Ovary (tissue), 9 donors: ENCODE measurements around the gene OPA1. TPM values are rescaled to one million over a fixed set of nuclear protein-coding genes. Genes with fewer than 3 reads are reported as not detected.
A peak's percentile ranks its signal among the peaks of the same experiment; 100 is the strongest.

Experiments
- DNase-seq, 5 donors: peaks; one replicate each; pipeline ENCODE4 v3.0.0-alpha.2; 2019 to 2020
- H3K27ac ChIP-seq, 2 donors: fragments of 200-600 bp; one replicate each; pipeline versions ENCODE4 v1.5.1 to v1.8.0; 2019 to 2022
- H3K27me3 ChIP-seq: fragments of 200-600 bp; one replicate; pipeline ENCODE4 v1.8.0; 2022
- H3K36me3 ChIP-seq: fragments of 200-600 bp; sonication (generic); one replicate; pipeline ENCODE4 v1.5.1; 2019
- H3K4me1 ChIP-seq: one replicate; pipeline ENCODE4 v1.8.1; 2013; ENCODE audit warnings: mild to moderate bottlenecking, moderate library complexity; ENCODE audit not compliant: insufficient read depth
- H3K4me3 ChIP-seq: fragments of 200-600 bp; sonication (generic); one replicate; pipeline ENCODE4 v1.5.1; 2017
- H3K9me3 ChIP-seq, 2 donors: fragments of 200-600 bp in 1 of 2; sonication (generic) in 1 of 2; one replicate each; pipeline versions ENCODE4 v1.5.1 to v1.8.1; 2013 to 2019; ENCODE audit warnings: mild to moderate bottlenecking in 1 of 2, moderate library complexity in 1 of 2
- CTCF ChIP-seq, 3 donors: fragments of 450-650 bp in 2 of 3; fragments of 200-600 bp in 1 of 3; IDR thresholded peaks; one replicate each; pipeline versions ENCODE4 v1.5.1 to v1.8.0; 2016 to 2022; ENCODE audit warnings: antibody characterized with exemption in 3 of 3, mild to moderate bottlenecking in 1 of 3
- EP300 ChIP-seq: sonication (generic); formaldehyde crosslinking; IDR thresholded peaks from one replicate; pipeline ENCODE4 v1.6.1; 2017; ENCODE audit warnings: antibody characterized with exemption
- POLR2A ChIP-seq: fragments of 450-650 bp; IDR thresholded peaks from one replicate; pipeline ENCODE4 v1.6.1; 2017; ENCODE audit warnings: antibody characterized with exemption, mild to moderate bottlenecking, moderate library complexity
- WGBS, 3 donors: extraction: QIAGEN DNeasy Blood & Tissue Kit in 1 of 3; methylation state at CpG; one replicate each; pipeline versions ENCODE4 v1.1.5 to v1.1.7; 2013 to 2017; 5-methylcytosine and 5-hydroxymethylcytosine counted together
- intact Hi-C, 4 donors: fragments of 100-400 bp; cut with DNase I; formaldehyde crosslinking; loops; one replicate each; pipeline versions ENCODE4 v1.11.0 to v1.15.1; 2022 to 2023
- polyA plus RNA-seq, 2 donors: library from polyadenylated mRNA; stranded (reverse); fragments of 200-250 nt in 1 of 2; fragments of 350-450 nt in 1 of 2; fragmentation: Illumina TruSeq in 1 of 2; extraction: RNeasy Lipid Tissue Mini Kit (QIAGEN cat#74804) in 1 of 2; gene quantifications; one replicate each; pipeline ENCODE4 v1.2.3, GENCODE V29; 2013 to 2014
- total RNA-seq, 7 donors: library from RNA; depleted of rRNA in 2 of 7; stranded (reverse); fragments of >200 nt in 2 of 7; fragmentation: NEBNext Ultra II Directional in 3 of 7; extraction: Animal tissue kit (Norgen Biotek cat#: 25700) in 3 of 7; gene quantifications; one replicate each; pipeline versions ENCODE4 v1.1.0 to v1.2.4, GENCODE V29; 2016 to 2023
- donor health status: DM: no; HTN: no; CAD: no; lungs with moderate emphysema.
- donor health status: DM: no; HTN: no; CAD: no.
- donor health status: Bipolar disorder and iron deficiency.
- donor health status: DM: yes; HTN: yes; CAD: no.
- donor health status: DM: no; HTN: no; CAD: no.
- donor health status: DM: yes; HTN: yes; CAD: no.

The OPA1 gene
- total and polyA plus RNA-seq, 9 donors, result 14.4 to 50.4 (median 33.7) TPM

GRCh38 chr3:193559100-193559499 is 33.9 kb upstream of the OPA1 start:
- no peak for TF ChIP-seq CTCF (IDR thresholded peaks at IDR 0.05)
- no peak for TF ChIP-seq POLR2A
- TF ChIP-seq EP300, result no peak
- no peak for DNase-seq
- H3K27ac ChIP-seq, result no peak overlapping the region
- no peaks in the 10 kb centered on the region for H3K4me1 ChIP-seq
- no peak overlapping the region for H3K4me3 ChIP-seq
- H3K9me3 ChIP-seq, result no peaks in the 10 kb centered on the region
- no peaks in the 10 kb centered on the region for H3K27me3 ChIP-seq
- no peaks in the 10 kb centered on the region for H3K36me3 ChIP-seq
- intact Hi-C loops, result no loop called here

- intact Hi-C loops, result no loop called here
- Histone ChIP-seq H3K36me3 (no peaks in the 10 kb centered on the region), H3K27me3 (no peaks in the 10 kb centered on the region), H3K27ac (no peak overlapping the region), H3K4me3 (no peak overlapping the region), H3K4me1 (no peaks in the 10 kb centered on the region), H3K9me3 (no peaks in the 10 kb centered on the region)
- 95 to 97% (median 95%) methylated on average over 4 of the region's 4 CpGs for WGBS, 3 donors
- no peak for DNase-seq
- TF ChIP-seq CTCF (IDR thresholded peaks at IDR 0.05), result no peak
- no peak for TF ChIP-seq EP300
- no peak for TF ChIP-seq POLR2A
Observed at GRCh38 chr3:193560091-193560490, 32.9 kb upstream of the OPA1 start.

GRCh38 chr3:193560870-193561269 is 32.1 kb upstream of the OPA1 start:
- no peak overlapping the region for H3K27ac ChIP-seq

GRCh38 chr3:193563426-193563825 is 29.6 kb upstream of the OPA1 start:
- H3K9me3 ChIP-seq, result no peaks in the 10 kb centered on the region
- intact Hi-C loops, result no loop called here
- DNase-seq, result peak in 2 of 5 donors; percentile 11 to 19
- H3K4me1 ChIP-seq, result no peaks in the 10 kb centered on the region
- H3K27ac ChIP-seq, result no peak overlapping the region
- no peak overlapping the region for H3K4me3 ChIP-seq
- no peak for TF ChIP-seq CTCF (IDR thresholded peaks at IDR 0.05)
- no peak for TF ChIP-seq EP300
- TF ChIP-seq POLR2A, result no peak
- no peaks in the 10 kb centered on the region for H3K27me3 ChIP-seq
- 69 to 78% (median 72%) methylated on average over 3 of the region's 3 CpGs for WGBS, 3 donors
- H3K36me3 ChIP-seq, result no peaks in the 10 kb centered on the region

More at GRCh38 chr3:193560870-193561269, 32.1 kb upstream of the OPA1 start:
- no peak for DNase-seq
- TF ChIP-seq EP300 (no peak), POLR2A (no peak), CTCF (IDR thresholded peaks at IDR 0.05) (no peak)
- Histone ChIP-seq H3K4me1 (no peaks in the 10 kb centered on the region), H3K36me3 (no peaks in the 10 kb centered on the region), H3K27me3 (no peaks in the 10 kb centered on the region), H3K9me3 (no peaks in the 10 kb centered on the region), H3K4me3 (no peak overlapping the region)
- intact Hi-C loops, result no loop called here
- WGBS, 3 donors, result 59 to 72% (median 68%) methylated on average over 4 of the region's 4 CpGs

- Histone ChIP-seq H3K4me1 (no peaks in the 10 kb centered on the region), H3K9me3 (no peaks in the 10 kb centered on the region), H3K27me3 (no peaks in the 10 kb centered on the region), H3K4me3 (no peak overlapping the region), H3K36me3 (no peaks in the 10 kb centered on the region), H3K27ac (no peak overlapping the region)
- TF ChIP-seq EP300 (no peak), CTCF (IDR thresholded peaks at IDR 0.05) (no peak), POLR2A (no peak)
- DNase-seq, result no peak
- intact Hi-C loops, result no loop called here
- WGBS, 3 donors, result 78 to 84% (median 79%) methylated on average over 1 of the region's 1 CpG
Observed at GRCh38 chr3:193564012-193564411, 29.0 kb upstream of the OPA1 start.
